ENCODE measurements around the gene GALNS. TPM values are rescaled to one million over a fixed set of nuclear protein-coding genes. Genes with fewer than 3 reads are reported as not detected.
"Not testable (repeated sequence)": the region's sequence is repeated elsewhere in the genome, so short reads cannot be mapped to it uniquely, and the experiment has no call there.

The GALNS gene
- total RNA-seq, 1 donor from 2014 or later = 15.5 TPM

GRCh38 chr16:88825146-88825545 lies 31.6 kb downstream of the GALNS start:
- Histone ChIP-seq H3K36me3 (peaks cover 56% of the 10 kb centered on the region), H3K4me1 (no peaks in the 10 kb centered on the region), H3K9me3 (replicated peaks) (no peaks in the 10 kb centered on the region), H3K4me3 (no peak overlapping the region), H3K27me3 (ENCODE audit: low read depth) (no peaks in the 10 kb centered on the region), H3K27ac (replicated peaks) (no peak overlapping the region)
- no peak for TF ChIP-seq CTCF (IDR thresholded peaks at IDR 0.05; ENCODE audit: borderline replicate concordance)
- intact Hi-C loops (cut with micrococcal nuclease) = no loop called here
- DNase-seq = no peak

GRCh38 chr16:88824256-88825077 lies 32.3 kb downstream of the GALNS start:
- Histone ChIP-seq H3K9me3 (replicated peaks) (no peaks in the 10 kb centered on the region), H3K36me3 (peaks cover 56% of the 10 kb centered on the region), H3K27ac (replicated peaks) (no peak overlapping the region), H3K4me3 (no peak overlapping the region), H3K4me1 (no peaks in the 10 kb centered on the region), H3K27me3 (ENCODE audit: low read depth) (no peaks in the 10 kb centered on the region)
- DNase-seq = no peak
- intact Hi-C loops (cut with micrococcal nuclease) = no loop called here
- no peak for TF ChIP-seq CTCF (IDR thresholded peaks at IDR 0.05; ENCODE audit: borderline replicate concordance)

GRCh38 chr16:88823646-88824045 lies 33.1 kb downstream of the GALNS start:
- DNase-seq; H3K27me3 ChIP-seq (ENCODE audit: low read depth); H3K4me1 ChIP-seq; H3K4me3 ChIP-seq; intact Hi-C loops (cut with micrococcal nuclease); H3K9me3 ChIP-seq (replicated peaks); H3K27ac ChIP-seq (replicated peaks): not testable (repeated sequence)
- H3K36me3 ChIP-seq = peaks cover 55% of the 10 kb centered on the region

- H3K4me1 ChIP-seq = no peaks in the 10 kb centered on the region
- TF ChIP-seq CTCF (IDR thresholded peaks at IDR 0.05; ENCODE audit: borderline replicate concordance) = no peak
- no peaks in the 10 kb centered on the region for H3K27me3 ChIP-seq (ENCODE audit: low read depth)
- peaks cover 44% of the 10 kb centered on the region for H3K36me3 ChIP-seq
- intact Hi-C loops (cut with micrococcal nuclease) = no loop called here
- H3K27ac ChIP-seq (replicated peaks) = no peak overlapping the region
- no peak overlapping the region for H3K4me3 ChIP-seq
- H3K9me3 ChIP-seq (replicated peaks) = no peaks in the 10 kb centered on the region
- no peak for DNase-seq
Observed at GRCh38 chr16:88822281-88823040, 34.3 kb downstream of the GALNS start.

GRCh38 chr16:88821168-88821850 lies 35.4 kb downstream of the GALNS start:
- H3K36me3 ChIP-seq = peaks cover 34% of the 10 kb centered on the region
- no peak for TF ChIP-seq CTCF (IDR thresholded peaks at IDR 0.05; ENCODE audit: borderline replicate concordance)
- intact Hi-C loops (cut with micrococcal nuclease) = no loop called here
- no peak for DNase-seq
- H3K27ac ChIP-seq (replicated peaks) = no peak overlapping the region
- no peaks in the 10 kb centered on the region for H3K4me1 ChIP-seq
- no peak overlapping the region for H3K4me3 ChIP-seq
- H3K27me3 ChIP-seq (ENCODE audit: low read depth) = no peaks in the 10 kb centered on the region
- no peaks in the 10 kb centered on the region for H3K9me3 ChIP-seq (replicated peaks)

Measured in left ventricle myocardium inferior (tissue), 1 donor.